Activated CD8-positive, alpha-beta memory T cell treated with anti-CD3 and anti-CD28 coated beads, Interleukin-2, amount 50 U/mL, for 24 hours (primary cell): Measurements from ENCODE around the gene CCDC201.

Source experiments
- DNase-seq: peaks from one replicate; pipeline ENCODE4 v3.0.0-alpha.2; 2020; ENCODE audit errors: extremely low read depth

CCDC201 gene

DNA sequence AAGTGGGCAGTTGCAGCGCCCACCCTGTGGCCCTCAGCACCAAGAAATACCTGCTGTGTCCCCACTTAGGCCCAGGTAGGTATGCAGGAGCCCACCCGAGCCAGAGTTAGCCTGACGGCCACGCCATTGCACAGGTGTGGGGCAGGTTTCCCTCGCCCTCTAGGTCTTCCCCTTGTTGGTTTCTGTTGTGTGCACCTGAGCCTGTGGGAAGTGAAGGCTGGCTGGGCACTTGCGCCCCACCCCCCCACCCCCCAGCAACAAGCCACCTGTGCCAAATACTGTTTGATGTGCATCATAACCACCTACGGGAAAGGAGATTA, at the start of gene CCDC201:
Gene CCDC201, minus strand, starts transcription at position 48 of the 320 bp plus-strand sequence. CDS start 75 bp downstream, outside the sequence.
- DNase-seq = no peak

DNA sequence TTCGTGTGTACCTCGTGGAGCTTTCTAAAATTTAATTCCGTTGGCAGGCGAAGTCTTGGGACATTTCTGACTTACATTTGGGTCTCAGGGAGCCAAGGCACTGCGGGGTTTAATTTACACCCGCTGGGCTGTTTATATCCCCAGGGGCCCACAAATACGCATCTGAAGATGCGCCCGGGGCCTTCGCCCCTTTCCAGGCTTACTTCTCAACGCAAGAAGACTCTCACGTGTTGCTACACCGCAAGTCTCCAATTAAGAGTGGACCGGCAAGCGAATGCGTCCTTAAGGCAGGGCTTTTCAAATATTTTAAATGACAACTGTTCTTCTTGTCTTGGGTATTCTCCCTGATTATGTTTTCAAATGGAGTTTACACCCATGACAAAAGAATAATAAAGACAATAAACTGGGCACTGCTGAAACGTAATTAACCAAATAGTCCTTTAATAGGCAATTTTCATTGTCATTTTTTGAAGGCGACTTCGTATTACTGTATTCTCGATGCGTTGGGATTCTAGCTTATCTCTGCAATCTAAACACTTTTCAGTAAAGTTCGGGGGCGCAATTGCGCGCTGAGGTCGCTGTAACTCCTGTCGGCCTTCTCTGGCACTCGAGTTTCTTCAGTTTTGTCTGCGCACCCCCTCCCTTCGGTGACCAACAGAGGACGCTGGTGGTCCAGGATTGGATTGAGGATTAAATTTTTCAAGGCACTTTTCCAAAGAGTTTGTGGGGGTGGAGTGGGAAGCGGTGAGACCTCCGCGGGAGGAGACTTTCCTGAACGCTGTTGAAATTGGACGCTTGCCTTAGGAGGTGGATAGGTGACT, 49.0 kb upstream of the CCDC201 start:
- no peak for DNase-seq

- DNase-seq = no peak
Observed at GRCh38 chr7:45921381-45921698, 48.5 kb upstream of the CCDC201 start.

- no peak for DNase-seq
Observed at GRCh38 chr7:45920502-45921380, 47.9 kb upstream of the CCDC201 start, which contains the start of gene IGFBP3. Gene IGFBP3 (minus strand): TSS chr7:45921272. CDS start chr7:45921140, 132 bp downstream.

DNA sequence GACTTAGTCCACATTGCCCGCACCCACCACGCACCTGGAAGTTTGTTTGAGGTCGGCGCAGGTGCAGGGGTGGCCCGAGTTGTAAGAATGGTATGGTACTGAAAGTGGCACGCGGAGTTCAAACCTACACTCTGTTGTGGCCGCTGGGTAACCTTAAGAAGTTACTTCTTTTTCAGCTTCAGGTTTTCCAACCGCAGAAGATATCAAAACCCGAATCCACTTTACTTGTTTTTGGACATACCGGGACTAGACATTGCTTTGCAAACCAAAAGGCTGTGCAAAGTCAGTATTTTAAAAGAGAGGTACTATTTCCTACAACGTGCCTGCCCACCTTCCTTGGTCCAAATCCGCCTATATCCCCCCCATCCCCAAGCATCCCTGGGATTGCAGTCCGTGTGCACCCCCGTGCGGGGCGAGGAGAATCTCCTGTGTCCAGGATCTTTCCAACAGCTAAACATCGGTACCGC, 47.1 kb upstream of the CCDC201 start:
- no peak for DNase-seq

GRCh38 chr7:45919231-45919784, 46.4 kb upstream of the CCDC201 start:
- no peak for DNase-seq

- DNase-seq = no peak
Observed at GRCh38 chr7:45918556-45918955, 45.7 kb upstream of the CCDC201 start.

DNA sequence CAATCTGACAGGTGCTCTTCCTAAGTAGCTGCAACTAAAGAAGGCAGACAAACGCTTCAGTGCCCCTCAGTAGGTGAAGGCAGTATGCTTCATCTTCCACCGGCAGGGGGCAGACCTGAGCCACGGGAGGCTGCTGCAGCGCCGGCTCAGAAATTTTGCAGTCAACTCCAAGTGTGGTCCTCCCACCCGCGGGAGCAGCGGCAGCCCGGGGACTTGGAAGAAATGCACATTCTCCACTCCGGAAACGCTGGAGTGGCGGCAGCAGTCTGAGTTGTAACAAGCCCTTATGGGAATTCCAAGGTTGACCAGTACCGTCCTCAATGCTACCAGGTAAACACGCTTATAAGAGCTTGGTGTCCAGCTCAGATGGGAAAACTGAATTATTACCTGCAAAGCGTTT, 44.8 kb upstream of the CCDC201 start:
- DNase-seq = no peak

GRCh38 chr7:45917064-45917463, 44.2 kb upstream of the CCDC201 start:
- no peak for DNase-seq

- no peak for DNase-seq
Observed at GRCh38 chr7:45915606-45916005, 42.7 kb upstream of the CCDC201 start.

- no peak for DNase-seq
Observed at GRCh38 chr7:45914911-45915310, 42.0 kb upstream of the CCDC201 start.

GRCh38 chr7:45912972-45913371, 40.1 kb upstream of the CCDC201 start:
- no peak for DNase-seq

DNA sequence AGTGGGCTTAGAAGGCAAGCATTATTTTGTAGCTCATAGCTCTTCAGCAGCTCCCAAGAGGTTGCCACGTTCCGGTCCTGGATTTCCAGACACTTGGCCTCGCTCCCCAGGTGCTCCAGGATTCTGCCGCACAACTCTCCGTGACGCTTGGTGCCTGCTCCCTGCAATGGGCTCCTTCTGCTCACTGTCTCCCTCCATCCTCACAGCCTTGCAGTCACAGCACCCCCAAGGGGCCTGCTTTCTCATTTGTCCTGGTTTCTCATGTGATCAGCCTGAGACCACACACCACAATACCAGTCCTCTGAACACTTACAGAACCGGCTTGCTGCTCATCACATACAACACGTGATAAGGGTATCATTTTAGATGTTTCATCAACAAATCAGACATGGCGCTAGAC, 38.4 kb upstream of the CCDC201 start:
- no peak for DNase-seq

DNA sequence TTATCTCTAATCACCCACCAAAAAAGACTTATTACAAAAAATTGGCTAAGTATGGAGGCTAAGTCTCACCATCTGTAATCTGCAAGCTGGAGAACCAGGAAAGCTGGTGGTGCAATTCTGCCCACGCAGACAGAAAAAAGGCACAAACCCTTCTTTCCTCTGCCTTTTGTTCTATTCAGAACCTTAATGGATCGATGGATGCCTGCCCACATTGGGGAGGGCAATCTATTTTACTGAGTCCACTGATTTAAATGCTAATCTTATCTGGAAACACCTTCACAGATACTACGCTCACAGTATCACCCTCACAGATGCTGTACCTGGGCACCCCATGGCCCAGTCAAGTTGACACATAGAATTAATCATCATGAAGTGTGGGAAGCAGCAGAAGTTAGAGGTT, 38.0 kb upstream of the CCDC201 start:
- DNase-seq = no peak

DNA sequence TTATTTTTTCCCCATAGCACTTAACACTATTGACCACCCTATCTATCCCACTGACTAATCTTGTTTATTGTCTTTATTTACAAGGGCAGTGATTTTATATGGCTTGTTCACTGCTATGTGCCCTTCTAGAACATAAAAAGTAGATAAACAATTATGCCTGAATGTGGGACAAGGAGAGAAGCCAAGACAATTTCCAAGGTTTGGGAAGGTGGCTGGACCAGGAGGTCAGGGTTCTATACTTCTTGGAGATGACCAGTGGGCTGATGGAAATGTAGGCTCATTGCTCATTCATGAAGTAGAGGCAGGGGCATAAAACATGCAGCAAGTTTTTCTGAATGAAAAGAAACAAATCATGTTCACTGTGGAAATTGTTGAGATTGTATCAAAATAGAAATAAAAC, 36.7 kb upstream of the CCDC201 start:
- no peak for DNase-seq

DNA sequence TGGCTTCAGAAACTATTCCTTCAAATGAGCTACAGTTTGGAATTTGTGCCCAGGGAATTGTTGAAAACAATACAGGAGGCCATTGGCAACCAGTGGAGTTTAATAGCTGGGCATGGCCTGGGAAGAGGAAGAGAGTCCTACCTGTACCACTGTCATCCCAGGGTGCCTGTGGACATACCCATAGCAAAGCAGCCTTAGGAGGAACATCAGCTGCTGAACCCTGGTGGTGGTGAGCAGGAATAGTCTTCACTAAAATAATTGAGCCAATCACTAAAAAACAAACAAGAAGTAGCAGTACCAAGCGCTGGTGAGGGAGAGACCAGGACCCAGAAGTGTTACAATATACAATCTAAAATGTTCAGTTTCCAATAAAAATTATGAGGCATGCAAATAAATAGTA, 29.9 kb upstream of the CCDC201 start:
- DNase-seq = no peak

- DNase-seq = no peak
Observed at GRCh38 chr7:45901566-45901965, 28.7 kb upstream of the CCDC201 start.

DNA sequence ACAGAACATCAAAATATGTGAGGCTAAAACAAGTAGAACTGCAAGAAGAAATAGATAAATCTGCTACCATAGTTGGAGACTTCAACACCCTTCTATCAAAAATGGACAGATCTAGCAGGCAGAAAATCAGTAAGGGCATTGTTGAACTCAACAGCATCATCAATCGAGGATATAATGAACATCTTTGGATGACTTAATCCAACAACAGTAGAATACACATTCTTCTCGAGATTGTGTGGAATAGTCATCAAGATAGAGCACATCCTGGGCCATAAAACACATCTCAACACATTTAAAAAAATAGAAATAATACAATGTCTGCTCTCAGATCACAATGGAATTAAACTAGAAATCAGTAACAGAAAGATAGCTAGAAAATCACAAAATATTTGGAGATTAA, 25.3 kb upstream of the CCDC201 start:
- no peak for DNase-seq

DNA sequence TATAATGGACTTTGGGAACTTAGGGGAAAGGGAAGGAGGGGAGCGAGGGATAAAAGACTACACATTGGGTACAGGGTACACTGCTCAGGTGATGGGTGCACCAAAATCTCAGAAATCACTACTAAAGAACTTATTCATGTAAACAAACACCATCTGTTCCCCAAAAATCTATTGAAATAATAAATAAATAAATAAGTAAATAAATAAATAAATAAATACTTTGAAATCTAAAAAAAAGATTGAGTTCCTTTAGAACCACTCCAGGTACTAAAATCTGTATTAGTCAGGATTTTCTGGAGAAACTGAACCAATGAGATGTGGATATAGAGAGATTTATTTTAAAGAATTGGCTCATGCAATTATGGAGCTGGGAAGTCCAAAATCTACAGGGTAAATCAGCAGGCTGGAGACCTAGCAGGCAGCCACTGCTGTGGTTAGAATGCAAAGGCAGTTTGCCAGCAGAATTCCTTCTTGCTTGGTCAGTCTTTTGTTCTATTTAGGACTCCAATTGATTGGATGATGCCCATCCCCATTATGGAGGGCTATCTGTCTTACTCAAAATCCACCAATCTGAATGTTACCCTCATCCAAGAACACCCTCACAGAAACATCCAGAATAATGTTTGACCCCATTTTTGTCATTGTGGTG, 24.3 kb upstream of the CCDC201 start:
- DNase-seq = no peak

DNA sequence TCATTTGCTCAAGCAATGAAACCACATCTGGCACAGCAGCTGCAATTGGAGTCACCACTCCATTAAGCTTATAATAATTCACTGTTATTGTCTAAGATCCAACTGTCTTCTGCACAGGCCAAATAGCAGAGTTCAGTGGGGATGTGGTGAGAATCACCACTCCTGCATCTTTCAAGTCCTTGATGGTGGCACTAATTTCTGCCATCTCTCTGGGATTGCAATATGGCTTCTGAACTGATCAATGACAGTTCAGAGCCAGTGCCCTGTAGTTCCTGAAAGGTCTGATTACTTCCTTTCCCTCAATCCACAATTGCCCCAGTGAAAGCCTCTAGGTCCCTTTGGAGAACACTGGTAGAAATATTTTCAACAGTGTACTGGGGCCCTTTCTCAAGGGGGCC, 21.8 kb upstream of the CCDC201 start:
- no peak for DNase-seq

GRCh38 chr7:45893996-45894664, 21.2 kb upstream of the CCDC201 start:
- no peak for DNase-seq
